T1000 (cell line): ENCODE measurements around the gene ZNF232.
"Not testable (repeated sequence)": the region's sequence is repeated elsewhere in the genome, so short reads cannot be mapped to it uniquely, and the experiment has no call there.

ENCODE experiments used
- DNase-seq: peaks from one replicate; lab custom pipeline; 2025; ENCODE audit warnings: mixed read lengths; lab: John Stamatoyannopoulos, UW

The ZNF232 gene

DNA sequence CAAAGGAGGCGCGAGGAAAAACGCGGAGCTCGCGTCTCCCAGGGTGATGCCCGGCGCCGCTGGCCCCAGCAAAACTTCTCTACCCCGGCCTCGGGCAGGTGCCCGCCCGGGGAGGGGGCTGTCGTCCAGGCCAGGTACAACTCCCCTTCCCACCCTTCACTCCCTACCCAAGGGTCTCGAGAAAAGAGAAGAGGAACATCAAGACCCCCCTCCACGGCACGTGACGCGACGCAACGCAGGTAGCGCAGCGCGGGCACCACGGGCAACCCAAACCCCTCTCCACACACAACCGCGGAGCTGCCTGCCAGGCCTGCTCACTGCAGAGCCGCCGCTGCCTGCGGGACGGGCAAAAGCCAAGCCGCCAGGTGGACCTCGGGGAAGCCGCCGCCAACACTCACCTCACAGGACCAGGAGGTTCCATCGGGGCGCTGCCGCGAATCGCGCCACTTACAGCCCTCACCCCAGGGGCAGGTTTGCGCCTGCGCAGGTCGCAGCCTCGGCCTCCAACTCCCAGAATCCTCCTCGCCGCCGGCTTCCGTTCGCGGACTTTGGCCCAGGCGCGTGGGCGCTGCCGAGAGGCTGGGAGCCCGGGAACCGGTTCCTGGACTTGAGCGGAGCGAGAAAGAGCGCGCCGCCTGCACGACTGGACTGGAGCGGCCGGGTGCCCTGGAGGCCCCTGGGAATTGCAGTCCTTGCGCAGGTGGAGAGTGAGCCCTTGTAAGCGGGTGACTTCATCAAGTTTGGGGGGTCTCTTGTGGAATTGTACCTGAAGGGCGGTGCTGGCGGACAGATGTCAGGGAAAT, at the start of gene ZNF232:
Gene ZNF232 (minus strand): TSS at position 477 of the 803 bp plus-strand sequence. CDS start 56 bp downstream, at position 421.
- DNase-seq = peak; percentile 85

- not testable (repeated sequence) for DNase-seq
These were observed 49.0 kb upstream of the ZNF232 start for GRCh38 chr17:5160702-5161101.

DNA sequence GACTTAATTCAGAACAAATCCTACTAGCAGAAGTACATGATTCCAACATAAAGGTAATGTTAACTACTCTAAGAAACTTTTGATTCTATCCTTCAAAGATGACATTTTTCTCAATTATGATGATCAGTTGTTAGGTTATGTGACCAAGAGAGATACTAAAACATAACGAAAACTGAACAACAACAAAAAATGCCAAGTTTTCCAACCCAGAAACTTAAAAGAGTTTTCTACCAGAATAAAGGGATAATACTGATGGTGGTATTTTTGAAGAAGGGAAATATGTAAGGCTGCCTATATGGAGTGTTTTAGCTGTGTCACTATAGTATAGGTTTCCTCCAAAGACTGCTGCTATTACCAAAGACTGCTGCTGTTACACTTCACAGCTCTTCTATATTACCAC, 34.4 kb upstream of the ZNF232 start:
- not testable (repeated sequence) for DNase-seq

- not testable (repeated sequence) for DNase-seq
These were observed 31.2 kb upstream of the ZNF232 start for GRCh38 chr17:5142877-5143276.

GRCh38 chr17:5139458-5139732, 27.7 kb upstream of the ZNF232 start:
- DNase-seq = no peak

DNA sequence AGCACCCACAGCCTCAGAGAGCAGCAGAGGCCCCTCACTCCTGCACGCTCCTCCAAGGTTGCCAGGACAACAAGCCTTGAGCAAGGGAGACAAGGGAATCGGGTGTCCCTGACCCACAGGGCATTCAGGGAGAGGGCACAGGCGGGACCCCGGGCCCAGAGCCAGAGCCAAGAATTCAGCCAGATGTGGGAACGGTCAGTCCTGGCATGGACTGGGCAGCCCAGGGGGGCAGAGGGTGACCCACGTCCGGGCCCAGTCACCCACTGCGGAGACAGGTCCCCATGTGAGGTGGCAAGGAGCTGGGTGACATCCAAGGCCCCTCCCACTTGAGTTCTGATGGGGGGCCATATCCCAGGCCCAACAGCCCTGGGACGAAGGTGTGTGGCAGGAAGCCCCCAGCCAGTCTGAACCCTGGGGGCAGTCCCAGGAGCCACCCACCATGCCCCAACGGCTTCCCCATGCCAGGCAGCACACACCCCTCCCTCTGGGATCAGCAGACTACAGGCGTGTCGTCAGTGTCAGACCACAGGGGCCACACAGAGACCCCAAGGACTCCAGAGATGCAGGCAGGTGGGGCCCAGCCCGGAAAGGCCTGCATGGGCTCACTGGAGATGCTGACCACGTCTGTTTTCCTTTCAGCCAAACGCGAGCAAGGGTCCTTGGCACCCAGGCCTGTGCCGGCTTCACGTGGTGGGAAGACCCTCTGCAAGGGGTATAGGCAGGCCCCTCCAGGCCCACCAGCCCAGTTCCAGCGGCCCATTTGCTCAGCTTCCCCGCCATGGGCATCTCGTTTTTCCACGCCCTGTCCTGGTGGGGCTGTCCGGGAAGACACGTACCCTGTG, 27.2 kb upstream of the ZNF232 start:
- DNase-seq = no peak

- not testable (repeated sequence) for DNase-seq
These were observed 26.5 kb upstream of the ZNF232 start for GRCh38 chr17:5138198-5138544.

DNA sequence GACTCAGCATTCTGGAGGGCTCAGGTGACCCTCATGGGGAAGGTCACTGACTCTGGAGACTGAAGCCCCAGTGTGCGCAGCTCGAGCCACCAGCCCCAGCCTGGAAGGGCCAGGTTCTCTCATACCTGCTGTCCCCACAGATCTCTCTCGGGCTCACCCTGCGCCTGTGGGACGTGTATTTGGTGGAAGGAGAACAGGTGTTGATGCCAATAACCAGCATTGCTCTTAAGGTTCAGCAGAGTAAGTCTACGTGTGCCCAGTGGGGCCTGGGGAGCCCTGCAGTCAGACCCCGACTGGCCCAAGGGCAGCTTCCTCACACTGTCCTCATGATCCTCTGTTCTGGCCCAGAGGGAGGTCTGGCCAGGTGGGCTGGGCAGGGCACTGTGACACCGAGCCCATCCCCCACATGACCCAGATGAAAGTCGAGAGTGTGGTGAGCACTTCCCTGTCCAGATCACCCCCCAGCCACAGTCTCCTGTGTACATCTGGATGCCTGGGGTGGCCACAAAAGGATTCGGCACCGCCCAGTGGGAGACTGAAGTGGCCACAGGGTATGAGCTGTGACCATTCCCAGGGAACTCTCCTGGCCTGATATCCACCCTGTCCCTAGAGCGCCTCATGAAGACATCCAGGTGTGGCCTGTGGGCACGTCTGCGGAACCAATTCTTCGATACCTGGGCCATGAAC, 26.0 kb upstream of the ZNF232 start:
- not testable (repeated sequence) for DNase-seq

- not testable (repeated sequence) for DNase-seq
These were observed 25.1 kb upstream of the ZNF232 start for GRCh38 chr17:5136580-5137412.

GRCh38 chr17:5135726-5136579, 24.3 kb upstream of the ZNF232 start:
- no peak for DNase-seq

DNA sequence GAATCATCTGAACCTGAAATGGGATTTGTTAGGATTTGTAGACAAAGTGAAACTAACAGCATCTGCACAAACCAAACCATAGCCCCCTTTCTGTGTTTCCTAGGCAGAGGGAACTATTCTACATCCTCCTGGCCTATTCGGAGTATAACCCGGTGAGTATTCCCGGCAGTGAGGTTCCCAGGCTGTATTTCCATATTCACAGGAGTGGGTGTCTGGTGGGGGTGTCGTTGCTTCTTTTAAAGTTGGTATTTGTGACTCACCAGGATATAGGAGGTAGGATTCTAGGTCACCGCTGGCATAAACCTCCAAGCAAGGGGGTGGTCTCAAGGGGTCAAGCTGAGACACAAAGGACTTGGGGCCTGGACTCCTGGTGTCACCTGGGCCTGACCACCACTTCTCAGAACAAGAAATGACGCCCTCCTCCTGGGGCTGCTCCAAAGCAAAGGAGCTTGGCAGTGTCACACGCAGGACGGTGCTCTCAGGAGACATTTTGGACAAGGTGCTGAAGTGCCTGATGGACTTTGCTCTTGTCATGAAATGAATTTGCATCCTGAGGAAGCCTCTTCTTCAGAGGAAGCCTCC, 23.5 kb upstream of the ZNF232 start:
- not testable (repeated sequence) for DNase-seq

DNA sequence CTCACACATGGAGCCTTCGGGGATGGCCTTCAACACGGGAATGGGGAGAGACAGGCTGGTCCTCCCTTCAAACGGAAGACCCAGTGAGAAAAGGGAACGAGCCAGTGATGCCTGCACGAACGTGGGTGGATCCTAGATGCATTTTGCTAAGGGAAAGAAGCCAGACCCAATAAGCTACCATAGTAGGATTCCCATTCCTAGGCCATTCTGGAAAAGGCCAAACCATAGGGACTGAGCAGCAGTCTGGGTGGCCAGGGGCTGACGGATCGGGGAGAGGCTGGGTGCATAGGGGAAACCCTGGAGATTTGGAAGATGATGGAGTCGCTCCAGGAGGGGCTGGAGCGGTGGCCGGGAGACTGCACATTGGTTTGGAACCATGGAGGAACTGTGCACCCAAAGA, 22.9 kb upstream of the ZNF232 start:
- DNase-seq = not testable (repeated sequence)

DNA sequence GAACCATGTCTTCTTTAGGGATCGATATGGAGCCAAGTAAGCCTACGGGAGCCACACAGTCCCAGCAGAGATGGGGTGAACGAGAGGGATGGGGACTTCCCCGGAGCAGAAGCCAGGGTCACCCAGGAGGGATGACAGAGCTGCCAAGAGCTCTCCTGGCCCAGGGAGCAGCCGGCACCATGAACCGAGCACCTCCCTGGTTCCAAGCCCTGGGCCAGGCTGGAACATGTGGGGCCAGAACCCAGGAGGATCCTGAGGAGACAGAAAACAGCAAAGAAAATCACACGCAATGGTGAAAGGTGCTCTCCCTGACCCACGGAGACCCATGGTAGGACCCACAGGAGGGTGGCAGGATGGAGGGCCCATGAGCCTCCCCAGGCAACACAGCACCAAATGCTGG, 22.3 kb upstream of the ZNF232 start:
- DNase-seq = not testable (repeated sequence)

DNA sequence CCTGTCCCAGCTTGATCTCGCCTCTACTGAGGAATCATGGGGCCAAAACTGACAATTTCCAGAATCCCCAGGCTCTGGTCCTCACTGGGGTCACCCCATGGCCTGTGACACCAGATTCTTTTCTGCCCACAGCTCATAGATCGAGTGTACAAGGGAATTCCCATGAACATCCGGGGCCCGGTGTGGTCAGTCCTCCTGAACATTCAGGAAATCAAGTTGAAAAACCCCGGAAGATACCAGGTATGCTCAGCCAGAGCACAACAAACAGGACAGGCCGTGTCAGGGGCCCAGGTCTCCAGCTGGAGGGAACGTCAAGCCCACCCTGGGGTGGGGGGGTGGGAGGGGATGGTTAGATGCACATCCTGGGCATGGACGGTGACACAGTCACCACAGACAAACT, 21.6 kb upstream of the ZNF232 start:
- no peak for DNase-seq

DNA sequence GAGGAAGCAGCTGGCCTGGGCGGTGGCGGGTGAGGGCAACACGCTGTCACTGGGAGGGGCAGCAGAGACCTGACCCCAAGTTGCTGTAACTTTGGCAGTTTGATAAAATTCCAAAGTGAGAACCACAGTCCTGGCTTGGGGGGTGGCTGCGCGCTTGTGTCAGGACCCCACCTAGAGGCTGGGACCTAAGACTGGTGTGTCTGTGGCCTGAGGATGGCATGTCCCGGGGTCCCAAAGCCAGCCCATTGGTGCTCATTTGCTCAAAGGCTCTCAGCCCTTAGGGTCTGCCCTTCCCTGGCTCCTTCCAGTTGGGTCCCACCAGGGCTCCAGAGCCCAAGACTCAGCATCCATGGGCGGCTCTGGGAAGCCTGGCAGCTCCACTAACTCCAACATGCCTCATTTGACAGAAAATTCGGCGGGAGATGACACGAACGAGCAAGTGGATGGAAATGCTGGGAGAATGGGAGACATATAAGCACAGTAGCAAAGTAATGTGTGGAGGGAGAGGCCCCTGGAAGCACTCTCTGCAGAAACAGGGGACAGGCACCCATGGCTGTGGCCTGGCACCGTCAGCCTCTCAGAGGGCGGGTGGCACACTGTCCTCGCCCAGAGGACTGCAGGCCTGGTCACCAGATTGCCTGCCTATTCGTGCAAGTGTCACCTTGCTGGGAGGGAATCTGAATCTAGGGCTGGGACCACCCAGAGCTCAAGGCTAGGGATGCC, 21.0 kb upstream of the ZNF232 start:
- DNase-seq = not testable (repeated sequence)

DNA sequence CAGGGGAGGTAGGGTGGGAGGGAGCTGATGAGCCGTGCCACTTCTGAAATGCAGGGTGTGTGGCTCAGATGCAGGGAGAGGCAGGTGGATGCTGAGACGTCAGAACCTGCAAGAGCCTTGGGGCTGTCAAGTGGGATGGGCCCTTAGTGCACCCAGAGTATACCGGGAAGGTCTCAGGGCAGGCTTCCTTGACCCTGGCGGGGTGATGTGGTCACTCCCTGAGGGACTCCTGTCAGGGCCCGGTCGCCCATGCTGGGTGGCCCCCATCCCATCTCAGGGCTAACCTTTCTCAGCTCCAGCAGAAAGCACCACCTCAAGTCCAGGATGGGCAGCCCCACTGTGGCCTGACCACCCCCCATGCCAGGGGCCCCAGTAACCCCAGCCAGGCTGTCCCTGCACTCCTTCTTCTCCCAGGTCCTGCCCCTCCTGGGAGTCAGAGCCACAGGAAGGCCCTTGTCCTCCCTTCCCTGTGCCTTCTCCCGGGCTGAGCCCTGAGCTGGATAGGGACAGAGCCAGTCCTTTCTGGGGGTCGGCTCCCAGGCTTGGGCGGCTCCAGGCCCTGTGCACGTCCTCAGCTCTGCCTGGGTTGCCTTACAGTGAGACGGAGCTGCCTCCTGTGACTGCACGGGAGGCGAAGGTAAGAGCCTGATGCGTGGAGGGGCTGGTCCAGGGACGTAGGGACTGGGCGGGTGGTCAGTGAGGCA, 20.3 kb upstream of the ZNF232 start:
- not testable (repeated sequence) for DNase-seq

GRCh38 chr17:5131146-5131715, 19.6 kb upstream of the ZNF232 start:
- no peak for DNase-seq

GRCh38 chr17:5130687-5131086, 19.0 kb upstream of the ZNF232 start:
- DNase-seq = not testable (repeated sequence)

- DNase-seq = not testable (repeated sequence)
These were observed 18.6 kb upstream of the ZNF232 start for GRCh38 chr17:5130261-5130660.
